ENCODE results near the gene SPA17.

The SPA17 gene

GRCh38 chr11:124724979-124725718 lies 51.4 kb downstream of the SPA17 start:
- no peak for DNase-seq (ENCODE audit: low read depth)

- DNase-seq (ENCODE audit: low read depth), result no peak
Observed at GRCh38 chr11:124725719-124726105, 52.0 kb downstream of the SPA17 start.

DNA sequence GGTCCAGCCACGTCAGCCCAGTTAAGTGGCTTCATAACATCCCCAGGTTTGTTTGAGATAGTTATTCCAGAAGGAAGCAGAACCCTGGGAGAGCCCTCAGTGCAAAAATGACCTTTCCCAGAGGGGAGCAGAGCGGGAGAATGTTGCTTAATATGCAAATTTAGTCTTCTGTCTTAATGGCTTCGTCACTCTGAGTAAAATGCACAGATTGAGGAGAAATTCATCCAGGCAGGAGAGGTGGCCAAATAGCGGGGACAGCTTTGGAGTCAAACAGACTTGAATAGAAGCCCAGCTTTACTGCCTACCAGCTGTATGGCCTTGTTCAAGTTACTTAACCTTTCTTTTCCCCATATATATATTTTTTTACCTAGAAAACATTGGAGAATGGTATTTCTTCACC lies 53.8 kb downstream of the SPA17 start:
- DNase-seq (ENCODE audit: low read depth), result no peak

DNA sequence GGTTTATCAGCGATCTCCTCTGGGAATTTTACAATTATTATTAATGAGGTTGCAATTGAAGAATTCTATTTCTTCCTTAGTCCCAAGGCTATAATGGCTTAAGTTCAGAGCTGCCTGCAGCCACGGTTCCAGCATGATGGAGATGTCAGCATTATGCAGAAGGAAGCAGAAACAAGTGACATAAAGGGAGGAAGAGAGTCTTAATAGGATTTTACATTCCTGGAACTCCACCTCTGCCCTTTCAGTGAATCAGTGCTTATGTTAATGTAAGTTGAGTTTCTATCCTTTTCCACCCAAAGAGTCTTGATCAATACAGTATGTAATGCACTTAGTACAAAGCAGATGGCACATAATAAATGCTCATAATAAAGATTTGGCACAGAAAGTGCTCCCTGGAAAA lies 54.4 kb downstream of the SPA17 start:
- no peak for DNase-seq (ENCODE audit: low read depth)

DNA sequence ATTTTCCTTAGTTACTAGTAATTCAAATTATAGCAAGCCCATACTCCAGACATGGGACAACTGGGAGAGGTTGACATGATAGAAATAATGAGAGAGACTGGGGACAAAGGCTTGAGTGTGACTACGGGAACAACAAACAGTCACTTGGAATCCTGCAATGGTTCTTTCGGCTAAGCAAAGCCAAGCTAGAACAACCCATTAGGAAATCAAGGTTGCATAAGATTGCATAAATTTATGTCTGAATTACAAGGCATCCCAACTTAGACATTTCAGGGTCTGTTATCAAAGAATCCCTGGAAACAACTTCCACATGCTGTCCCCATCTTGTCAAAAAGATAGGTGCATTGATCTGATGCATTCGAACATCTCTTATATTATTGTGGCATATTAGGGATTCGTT lies 55.9 kb downstream of the SPA17 start:
- DNase-seq (ENCODE audit: low read depth), result no peak

DNA sequence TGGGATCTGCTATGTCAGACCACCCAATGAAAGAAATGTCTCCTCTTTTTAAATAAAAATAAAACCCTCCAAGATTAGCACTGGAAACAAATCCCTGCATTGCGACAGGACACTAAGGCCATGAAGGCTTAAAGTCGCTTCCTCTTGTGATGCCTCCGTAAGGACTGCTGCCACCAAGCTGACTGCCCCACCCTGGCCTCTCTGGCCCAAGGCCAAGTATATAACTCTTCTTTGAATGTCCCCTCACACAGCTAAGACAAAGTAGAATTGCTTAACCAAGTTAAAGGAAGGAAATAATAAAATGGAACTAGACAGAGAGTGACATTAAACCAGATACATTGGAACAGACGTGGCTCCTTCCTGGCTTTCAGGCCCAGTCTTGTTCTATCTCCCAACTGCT lies 58.5 kb downstream of the SPA17 start:
- DNase-seq (ENCODE audit: low read depth), result no peak

- no peak for DNase-seq (ENCODE audit: low read depth)
Observed at GRCh38 chr11:124736736-124737135, 63.0 kb downstream of the SPA17 start.

GRCh38 chr11:124737638-124738305 lies 64.1 kb downstream of the SPA17 start:
- no peak for DNase-seq (ENCODE audit: low read depth)

- DNase-seq (ENCODE audit: low read depth), result no peak
Observed at GRCh38 chr11:124738713-124739478, 65.2 kb downstream of the SPA17 start.

DNA sequence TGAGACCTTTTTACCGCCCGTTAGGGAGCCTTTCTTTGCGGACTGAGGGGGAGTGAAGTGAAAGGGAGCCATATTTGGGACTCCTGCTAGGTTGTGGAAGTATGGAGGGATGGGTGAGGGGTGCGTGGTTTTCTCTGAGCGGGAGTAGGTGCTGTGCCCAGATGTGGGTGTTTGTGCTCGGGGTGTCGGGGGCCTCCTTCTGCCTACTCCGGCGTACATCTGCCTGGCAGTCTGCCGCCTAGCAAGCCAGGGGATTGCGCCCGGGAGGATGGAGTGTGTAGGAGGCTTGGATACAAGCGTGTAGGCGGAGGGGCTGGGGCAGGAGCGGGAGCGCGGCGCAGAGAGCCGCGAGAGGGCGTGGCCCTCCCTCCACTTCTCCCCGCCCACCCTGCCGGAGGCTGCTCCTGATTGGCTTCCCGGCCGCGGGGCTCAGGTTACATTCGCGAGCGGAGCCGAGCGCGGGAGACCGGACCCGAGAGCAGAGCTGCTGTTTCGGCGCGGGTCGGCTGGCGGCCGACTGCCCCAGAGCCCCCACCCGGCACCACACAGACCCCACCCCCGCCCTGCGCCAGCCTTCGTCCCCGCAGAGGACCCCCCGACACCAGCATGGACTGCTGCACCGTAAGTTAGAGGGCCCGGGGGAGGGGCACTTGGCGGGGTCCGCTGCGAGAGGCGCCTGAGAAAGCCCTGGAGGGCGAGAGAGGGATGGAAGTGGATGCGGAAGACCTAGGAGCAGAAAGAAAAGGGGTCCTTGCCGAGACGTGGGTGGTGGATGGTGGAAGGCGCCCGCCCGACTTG lies 66.0 kb downstream of the SPA17 start, which contains the start of gene NRGN:
TSS of gene NRGN (plus strand) at position 464 of the 798 bp plus-strand sequence. CDS start at position 607, 143 bp downstream.
- DNase-seq (ENCODE audit: low read depth), result peak; percentile 59

GRCh38 chr11:124740277-124740882 lies 66.7 kb downstream of the SPA17 start:
- DNase-seq (ENCODE audit: low read depth), result peak; percentile 13

- no peak for DNase-seq (ENCODE audit: low read depth)
Observed at GRCh38 chr11:124742555-124742954, 68.9 kb downstream of the SPA17 start.

GRCh38 chr11:124743050-124743449 lies 69.3 kb downstream of the SPA17 start:
- no peak for DNase-seq (ENCODE audit: low read depth)

GRCh38 chr11:124745270-124745834 lies 71.6 kb downstream of the SPA17 start:
- no peak for DNase-seq (ENCODE audit: low read depth)

DNA sequence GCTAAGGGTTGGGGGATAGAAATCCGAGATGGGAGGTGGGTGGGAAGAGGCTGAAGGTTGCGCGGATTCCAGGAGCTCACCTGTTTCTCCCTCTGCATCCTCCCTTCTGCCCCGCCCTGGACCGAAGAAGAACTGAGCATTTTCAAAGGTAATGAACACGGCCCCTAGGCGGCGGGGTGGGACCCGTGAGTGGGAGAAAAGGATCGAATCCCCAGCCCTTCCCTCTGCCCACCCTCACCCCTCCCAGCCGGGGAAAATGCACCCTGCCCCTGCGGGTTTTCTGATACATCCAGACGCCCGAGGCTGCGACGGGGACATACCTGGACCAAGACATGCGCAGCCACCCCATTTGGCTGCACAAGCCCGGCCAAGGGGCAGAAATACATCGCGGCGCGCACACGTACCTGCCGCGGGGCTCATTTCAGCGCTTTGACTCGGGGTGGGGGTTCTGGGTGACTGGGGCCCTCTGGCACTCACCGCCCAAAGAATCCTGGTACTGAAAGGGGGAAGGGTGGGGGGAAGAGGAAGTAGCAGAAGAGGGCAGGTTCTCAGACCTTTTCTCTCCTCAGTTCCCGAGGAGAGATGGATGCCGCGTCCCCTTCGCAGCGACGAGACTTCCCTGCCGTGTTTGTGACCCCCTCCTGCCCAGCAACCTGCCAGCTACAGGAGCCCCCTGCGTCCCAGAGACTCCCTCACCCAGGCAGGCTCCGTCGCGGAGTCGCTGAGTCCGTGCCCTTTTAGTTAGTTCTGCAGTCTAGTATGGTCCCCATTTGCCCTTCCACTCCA lies 72.3 kb downstream of the SPA17 start:
- peak; percentile 6 for DNase-seq (ENCODE audit: low read depth)

GRCh38 chr11:124746621-124747243 lies 73.0 kb downstream of the SPA17 start:
- peak; percentile 53 for DNase-seq (ENCODE audit: low read depth)

Data from stimulated activated CD8-positive, alpha-beta memory T cell treated with anti-CD3 and anti-CD28 coated beads, Interleukin-15, amount 100 ng/mL, for 24 hours (primary cell).